GM23248 (cell line): Measurements from ENCODE around the gene SLC35A2. TPM values are rescaled to one million over a fixed set of nuclear protein-coding genes. Genes with fewer than 3 reads are reported as not detected.

Source experiments
- DNase-seq: peaks from one replicate; pipeline ENCODE4 v3.0.0-alpha.2; 2015
- H2AFZ ChIP-seq: fragments of 200-600 bp; sonication (generic); 2 replicates; pipeline ENCODE4 v1.6.1; 2016; ENCODE audit warnings: antibody characterized with exemption
- H3F3A ChIP-seq: fragments of 200-600 bp; sonication (generic); 2 replicates; pipeline ENCODE4 v1.6.1; 2016; ENCODE audit warnings: mild to moderate bottlenecking, antibody characterized with exemption, mixed run types; ENCODE audit not compliant: insufficient read depth
- H3K27ac ChIP-seq: fragments of 200-600 bp; sonication (generic); 2 replicates; pipeline ENCODE4 v1.5.1; 2016; ENCODE audit warnings: mild to moderate bottlenecking
- H3K27me3 ChIP-seq: fragments of 200-600 bp; sonication (generic); replicated peaks from 2 replicates; pipeline ENCODE4 v1.6.1; 2016; ENCODE audit warnings: mild to moderate bottlenecking; ENCODE audit not compliant: insufficient read depth
- H3K36me3 ChIP-seq: fragments of 200-600 bp; sonication (generic); 2 replicates; pipeline ENCODE4 v1.6.1; 2016; ENCODE audit warnings: low read depth, mild to moderate bottlenecking
- H3K4me1 ChIP-seq: fragments of 200-600 bp; sonication (generic); 2 replicates; pipeline ENCODE4 v1.6.1; 2016; ENCODE audit warnings: mild to moderate bottlenecking; ENCODE audit not compliant: insufficient read depth
- H3K4me2 ChIP-seq: fragments of 200-600 bp; sonication (generic); one replicate; pipeline ENCODE4 v1.6.1; 2016; ENCODE audit warnings: mild to moderate bottlenecking; ENCODE audit not compliant: unreplicated experiment
- H3K4me3 ChIP-seq: fragments of 200-600 bp; sonication (generic); 2 replicates; pipeline ENCODE4 v1.5.1; 2016; ENCODE audit warnings: mild to moderate bottlenecking
- H3K79me2 ChIP-seq: fragments of 200-600 bp; sonication (generic); 2 replicates; pipeline ENCODE4 v1.6.1; 2016; ENCODE audit warnings: mild to moderate bottlenecking; ENCODE audit not compliant: insufficient read depth
- H3K9ac ChIP-seq: fragments of 200-600 bp; sonication (generic); 2 replicates; pipeline ENCODE4 v1.6.1; 2016; ENCODE audit warnings: mild to moderate bottlenecking
- H3K9me2 ChIP-seq: fragments of 200-600 bp; sonication (generic); 2 replicates; pipeline ENCODE4 v1.6.1; 2016; ENCODE audit warnings: mixed run types, mild to moderate bottlenecking, moderate library complexity; ENCODE audit not compliant: insufficient read depth
- H3K9me3 ChIP-seq: fragments of 200-600 bp; sonication (generic); one replicate; pipeline ENCODE4 v1.6.1; 2017; ENCODE audit warnings: low read depth
- H4K20me1 ChIP-seq: fragments of 200-600 bp; sonication (generic); 2 replicates; pipeline ENCODE4 v1.6.0; 2016; ENCODE audit not compliant: insufficient read depth
- EZH2 ChIP-seq: fragments of 200-600 bp; sonication (generic); IDR thresholded peaks from 2 replicates; pipeline ENCODE4 v1.6.1; 2018; ENCODE audit warnings: antibody characterized with exemption, mild to moderate bottlenecking; ENCODE audit not compliant: insufficient read depth, poor library complexity, severe bottlenecking
- EZH2phosphoT487 ChIP-seq: fragments of 200-600 bp; sonication (generic); IDR thresholded peaks from 2 replicates; pipeline ENCODE4 v1.6.1; 2018; ENCODE audit warnings: antibody characterized with exemption, moderate library complexity, mild to moderate bottlenecking, low read depth; ENCODE audit not compliant: insufficient read depth
- WGBS, 2 experiments: methylation state at CpG; one replicate each; pipeline ENCODE4 v1.1.6; 2015 to 2017; ENCODE audit warnings: low lambda C conversion rate in 2 of 2, low coverage in 1 of 2; ENCODE audit errors: missing lambda C conversion rate in 2 of 2; 5-methylcytosine and 5-hydroxymethylcytosine counted together
- in situ Hi-C: fragments of 300-500 bp; cut with MboI; formaldehyde crosslinking; loops from 2 replicates; pipeline ENCODE4 v1.15.0; 2020
- polyA plus RNA-seq: library from polyadenylated mRNA; unstranded; fragments of >200 nt; fragmentation: Nextera tagmentation; extraction: Ambion mirVana; gene quantifications from 2 replicates; pipeline ENCODE4 v1.2.1, GENCODE V29; 2016
- total RNA-seq: library from RNA; depleted of rRNA; stranded (reverse); fragments of >200 nt; shearing (Covaris generic); gene quantifications from 2 replicates; pipeline ENCODE4 v1.2.3, GENCODE V29; 2014; rRNA removed

SLC35A2 gene
- 23.6 and 29.1 TPM in 2 replicates for total RNA-seq
- 54.6 and 55.5 TPM in 2 replicates for polyA plus RNA-seq

DNA sequence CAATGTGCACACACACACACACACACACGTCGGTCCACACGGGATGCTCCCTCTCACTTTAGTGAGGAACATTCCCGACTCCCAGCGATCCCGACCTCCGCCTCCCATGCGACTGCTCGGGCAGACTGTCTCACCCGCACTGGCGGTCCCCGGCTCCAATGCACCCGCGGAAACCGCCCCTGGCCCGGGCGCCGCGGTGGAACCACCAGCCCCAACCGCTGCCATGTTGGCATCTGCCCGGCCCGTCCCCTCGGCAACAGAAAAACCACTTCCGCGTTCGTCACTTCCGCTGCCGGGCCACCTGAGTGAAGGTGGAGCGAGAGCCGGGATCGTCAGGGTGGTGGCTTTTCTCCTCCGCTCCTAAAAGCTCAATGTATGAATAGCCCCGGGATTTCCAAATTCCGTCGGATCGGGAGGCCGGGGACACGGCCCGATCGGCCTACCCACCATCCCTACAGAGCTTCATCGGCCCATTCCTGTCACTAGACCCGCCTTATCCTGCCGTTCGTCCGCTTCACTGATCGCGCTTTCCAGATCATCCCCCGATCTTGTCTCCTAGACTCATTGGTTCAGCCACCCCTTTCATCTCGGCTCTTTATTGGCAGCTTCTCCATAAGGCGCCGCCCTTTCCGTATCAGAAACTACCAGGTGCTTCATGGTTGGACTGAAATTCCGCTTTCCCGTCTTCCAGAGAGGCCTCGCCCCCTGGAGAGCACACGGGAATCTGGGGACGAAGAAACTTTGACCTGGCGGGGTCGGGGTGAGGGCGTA, at the start of gene SLC35A2:
TSS of gene SLC35A2 (minus strand) at position 235 of the 771 bp plus-strand sequence. CDS start at position 225, 10 bp downstream.
- Histone ChIP-seq H3K4me2 (peak within 1 kb of the TSS; percentile 80), H3K79me2 (peaks cover 41% of the 10 kb centered on the region), H3K27ac (peak within 1 kb of the TSS; percentile 91), H3K9me3 (no peaks in the 10 kb centered on the region), H3K36me3 (no peaks in the 10 kb centered on the region), H3K9me2 (no peaks in the 10 kb centered on the region), H3K4me1 (no peaks in the 10 kb centered on the region), H3F3A (no peaks in the 10 kb centered on the region), H2AFZ (peak within 1 kb of the TSS; percentile 84), H3K9ac (peak within 1 kb of the TSS; percentile 100), H3K27me3 (no peaks in the 10 kb centered on the region), H3K4me3 (peak within 1 kb of the TSS; percentile 93), H4K20me1 (no peaks in the 10 kb centered on the region)
- DNase-seq, result peak; percentile 81
- WGBS, 2 experiments, result 1 to 3% methylated on average over 35 to 56 of the region's 60 CpGs
- no peak for TF ChIP-seq EZH2
- no peak for TF ChIP-seq EZH2phosphoT487
- in situ Hi-C loops, result loop anchor here (25.0 kb wide), 1 partner anchor 249 kb away; no protein-coding TSS in a partner anchor

DNA sequence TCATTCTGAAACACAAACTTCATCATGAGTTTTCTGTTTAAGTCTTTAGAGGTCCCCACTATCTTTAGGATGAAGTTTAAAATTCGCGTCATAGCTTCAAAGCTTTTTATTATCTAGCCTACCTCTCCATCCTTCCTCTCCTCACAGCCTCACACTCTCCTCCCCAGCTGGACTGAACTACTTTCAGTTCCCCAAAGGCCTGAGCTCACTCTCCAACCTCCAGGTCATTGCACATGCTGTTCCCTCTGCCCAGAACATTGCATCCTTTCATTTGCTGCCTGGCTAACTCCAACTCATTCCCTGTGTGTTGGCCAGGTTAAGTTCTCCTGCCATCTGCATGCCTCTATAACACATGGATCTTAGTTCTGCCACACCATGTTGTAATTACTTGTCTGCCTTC, 48.8 kb upstream of the SLC35A2 start:
- no peaks in the 10 kb centered on the region for H3K9me2 ChIP-seq
- peaks cover 18% of the 10 kb centered on the region for H3K79me2 ChIP-seq
- H4K20me1 ChIP-seq, result no peaks in the 10 kb centered on the region
- H3K36me3 ChIP-seq, result no peaks in the 10 kb centered on the region
- no peaks in the 10 kb centered on the region for H3K9me3 ChIP-seq
- no peak overlapping the region for H3K9ac ChIP-seq
- no peak overlapping the region for H2AFZ ChIP-seq
- H3K4me1 ChIP-seq, result peaks cover 15% of the 10 kb centered on the region; the same call in 1 of the 2 replicates
- WGBS, 2 experiments, result 96 to 100% methylated on average over 2 of the region's 2 CpGs
- no peak for DNase-seq
- TF ChIP-seq EZH2 (no peak), EZH2phosphoT487 (no peak)
- H3K4me3 ChIP-seq, result no peak overlapping the region
- in situ Hi-C loops, result no loop called here
- no peak overlapping the region for H3K27ac ChIP-seq
- H3K27me3 ChIP-seq, result no peaks in the 10 kb centered on the region
- no peak overlapping the region for H3K4me2 ChIP-seq
- H3F3A ChIP-seq, result peaks cover 11% of the 10 kb centered on the region

DNA sequence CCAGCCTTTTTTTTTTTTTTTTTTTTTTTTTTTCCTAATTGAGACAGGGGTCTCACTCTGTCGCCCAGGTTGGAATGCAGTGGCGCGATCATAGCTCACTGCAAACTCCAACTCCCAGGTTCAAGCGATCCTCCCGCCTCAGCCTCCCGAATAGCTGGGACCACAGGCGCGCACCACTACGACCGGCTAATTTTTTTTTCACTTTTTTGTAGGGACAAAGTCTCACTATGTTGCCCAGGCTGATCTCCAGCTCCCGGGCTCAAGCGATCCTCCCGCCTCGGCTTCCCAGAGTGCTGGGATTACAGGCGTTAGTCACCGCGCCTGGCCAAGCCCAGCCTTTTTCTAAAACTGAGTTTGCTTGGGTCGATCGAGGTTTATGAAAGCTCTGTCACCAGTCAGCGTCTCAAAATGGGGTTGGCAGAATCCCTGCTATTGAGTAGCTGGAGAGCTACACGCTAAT, 47.2 kb upstream of the SLC35A2 start:
- peak; percentile 86 for DNase-seq
- in situ Hi-C loops, result no loop called here
- H3K79me2 ChIP-seq, result peaks cover 34% of the 10 kb centered on the region
- no peaks in the 10 kb centered on the region for H3K9me3 ChIP-seq
- H3K4me1 ChIP-seq, result peaks cover 15% of the 10 kb centered on the region; the same call in 1 of the 2 replicates
- peaks cover 11% of the 10 kb centered on the region for H3F3A ChIP-seq
- peak overlapping the region; percentile 100 for H3K27ac ChIP-seq
- H4K20me1 ChIP-seq, result no peaks in the 10 kb centered on the region
- H3K9ac ChIP-seq, result peak overlapping the region; percentile 99
- peak overlapping the region; percentile 96 for H3K4me2 ChIP-seq
- H3K27me3 ChIP-seq, result no peaks in the 10 kb centered on the region
- no peaks in the 10 kb centered on the region for H3K9me2 ChIP-seq
- no peaks in the 10 kb centered on the region for H3K36me3 ChIP-seq
- WGBS, 2 experiments, result 1 to 2% methylated on average over 20 to 21 of the region's 21 CpGs
- peak overlapping the region; percentile 77 for H3K4me3 ChIP-seq
- peak overlapping the region; percentile 84 for H2AFZ ChIP-seq
- TF ChIP-seq EZH2 (no peak), EZH2phosphoT487 (no peak)

DNA sequence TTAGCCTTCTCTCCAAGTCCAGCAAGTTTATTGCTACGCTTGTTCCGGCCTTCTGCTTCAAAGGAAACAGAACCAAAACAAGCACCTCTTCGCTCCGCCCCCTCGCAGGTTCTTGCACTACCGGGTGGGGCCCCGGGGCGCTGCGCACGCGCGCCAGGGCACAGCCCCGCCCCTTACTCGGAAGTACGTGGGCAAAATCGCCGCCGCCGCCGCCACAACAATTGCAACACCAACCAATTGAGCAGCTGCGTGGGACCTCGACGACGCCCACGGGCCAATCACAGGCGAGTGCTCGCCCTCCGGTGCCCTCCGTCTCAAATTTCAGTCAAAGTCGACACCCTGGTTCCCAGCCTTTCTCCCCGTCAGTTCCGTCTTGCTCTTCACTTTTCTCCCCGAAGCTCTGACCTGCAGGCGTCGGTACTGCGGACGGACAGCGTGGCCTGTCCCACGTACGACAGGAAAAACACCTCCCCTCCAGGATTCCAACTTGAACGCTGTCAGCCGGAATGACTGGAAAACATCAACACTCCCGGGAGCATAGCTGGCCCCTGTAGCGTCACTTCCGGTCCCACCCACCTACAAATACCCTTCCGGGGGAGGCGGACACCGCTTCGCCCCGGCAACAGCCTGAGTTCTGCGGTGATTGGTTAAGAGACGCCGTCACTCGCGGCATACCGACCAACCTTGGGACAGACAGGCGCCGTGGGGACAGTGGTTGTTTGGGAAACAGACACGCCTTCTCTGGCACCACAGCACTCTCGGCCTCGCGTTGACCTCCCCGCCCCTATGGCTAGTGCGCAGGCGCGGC, 46.6 kb upstream of the SLC35A2 start:
- Histone ChIP-seq H3K4me1 (peaks cover 15% of the 10 kb centered on the region; the same call in 1 of the 2 replicates), H3K9ac (peak overlapping the region; percentile 99), H3K9me2 (no peaks in the 10 kb centered on the region), H3K4me3 (peak overlapping the region; percentile 85), H3K27me3 (no peaks in the 10 kb centered on the region), H3K79me2 (peaks cover 41% of the 10 kb centered on the region), H3K27ac (peak overlapping the region; percentile 100), H3F3A (peaks cover 11% of the 10 kb centered on the region), H3K9me3 (no peaks in the 10 kb centered on the region), H4K20me1 (no peaks in the 10 kb centered on the region), H3K36me3 (no peaks in the 10 kb centered on the region), H2AFZ (0 out of 2 replicates have a peak overlapping the region, but pooled peaks have one; percentile 44), H3K4me2 (peak overlapping the region; percentile 96)
- DNase-seq, result peak; percentile 96
- in situ Hi-C loops, result no loop called here
- WGBS, 2 experiments, result 1% methylated on average over 38 to 59 of the region's 66 CpGs
- no peak for TF ChIP-seq EZH2phosphoT487
